HepG2 (cell line): Measurements from ENCODE around the gene SRGAP3. TPM values are rescaled to one million over a fixed set of nuclear protein-coding genes. Genes with fewer than 3 reads are reported as not detected.

Source experiments
- ATAC-seq: fragments of 200-7000 bp; cut with Tn5 transposase; 3 replicates; pipeline ENCODE4 v1.9.1; 2020; ENCODE audit warnings: mild to moderate bottlenecking, moderate library complexity
- BruUV-seq: library from RNA; stranded (reverse); fragments of 400-500 nt; replicated peaks from 2 replicates; lab custom pipeline; 2021; lab: Mats Ljungman, UMichigan
- CTCF ChIA-PET: fragments of 300-600 bp; formaldehyde crosslinking; extraction: SDS; loops from one replicate; lab custom pipeline; 2021; ENCODE audit warnings: low total read pairs, inconsistent platforms, low intra/inter-chr PET ratio; lab: Yijun Ruan, JAX
- POLR2A ChIA-PET: fragments of 350-600 bp; sonication (Branson Sonifier 250); formaldehyde crosslinking; loops from one replicate; lab custom pipeline; 2020; ENCODE audit warnings: antibody characterized with exemption, inconsistent platforms; lab: Yijun Ruan, JAX
- DNase-seq: peaks from one replicate; pipeline ENCODE4 v3.0.0-alpha.2; 2015; ENCODE audit warnings: low spot score
- FAIRE-seq: peaks from 3 replicates; lab custom pipeline; 2011; peaks lifted over from hg19 to GRCh38; lab: Jason Lieb, UNC
- H2AFZ ChIP-seq: one replicate; pipeline ENCODE4 v1.6.1; 2011; ENCODE audit warnings: low read length, inconsistent platforms
- H3K27ac ChIP-seq: fragments of 300-600 bp; 3 replicates; pipeline ENCODE4 v1.8.0; 2011; ENCODE audit warnings: mixed run types, mild to moderate bottlenecking, mixed read lengths, low read length, inconsistent platforms; ENCODE audit not compliant: insufficient read depth; ENCODE audit errors: extremely low read length
- H3K27me3 ChIP-seq, 2 experiments: fragments of 200-600 bp in 1 of 2; 2 replicates in 1 of 2; 3 replicates in 1 of 2; pipeline versions ENCODE4 v1.6.0 to v1.8.0; 2011; ENCODE audit warnings: low read length in 2 of 2, mild to moderate bottlenecking in 2 of 2, moderate library complexity in 2 of 2, inconsistent platforms in 1 of 2; ENCODE audit not compliant: insufficient read depth in 2 of 2, control insufficient read depth in 1 of 2
- H3K36me3 ChIP-seq, 2 experiments: fragments of 200-600 bp in 1 of 2; replicated peaks in 1 of 2; 2 replicates in 1 of 2; 3 replicates in 1 of 2; pipeline versions ENCODE4 v1.5.1 to v1.8.0; 2011; ENCODE audit warnings: low read length in 2 of 2, inconsistent platforms in 1 of 2; ENCODE audit not compliant: insufficient read depth in 2 of 2, control insufficient read depth in 1 of 2
- H3K4me1 ChIP-seq: 2 replicates; pipeline ENCODE4 v1.5.1; 2012; ENCODE audit warnings: low read length, inconsistent platforms; ENCODE audit not compliant: insufficient read depth
- H3K4me2 ChIP-seq: 2 replicates; pipeline ENCODE4 v1.6.0; 2011; ENCODE audit warnings: low read depth, low read length, inconsistent platforms
- H3K4me3 ChIP-seq, 3 experiments: fragments of 200-600 bp in 1 of 3; sonication (generic), shearing (Covaris generic) in 1 of 3; replicated peaks in 1 of 3; 2 replicates each; pipeline ENCODE4 v1.5.1; 2011 to 2016; ENCODE audit warnings: low read length in 3 of 3, inconsistent platforms in 2 of 3, low read depth in 2 of 3, mild to moderate bottlenecking in 2 of 3, control low read depth in 1 of 3, mixed read lengths in 1 of 3; ENCODE audit not compliant: insufficient read depth in 1 of 3
- H3K79me2 ChIP-seq: one replicate; pipeline ENCODE4 v1.6.1; 2011; ENCODE audit warnings: low read length, inconsistent platforms; ENCODE audit not compliant: insufficient read depth
- H3K9ac ChIP-seq: 2 replicates; pipeline ENCODE4 v1.6.0; 2011; ENCODE audit warnings: mild to moderate bottlenecking, low read depth, low read length, inconsistent platforms; ENCODE audit not compliant: insufficient read depth
- H3K9me3 ChIP-seq: 2 replicates; pipeline ENCODE4 v1.5.1; 2012; ENCODE audit warnings: mild to moderate bottlenecking, low read length
- H4K20me1 ChIP-seq: 2 replicates; pipeline ENCODE4 v1.6.0; 2011; ENCODE audit warnings: inconsistent platforms, mild to moderate bottlenecking, low read length, moderate library complexity; ENCODE audit not compliant: insufficient read depth
- AKAP8 ChIP-seq: sonication (generic); formaldehyde crosslinking; IDR thresholded peaks from 2 replicates; pipeline ENCODE4 v1.5.1; 2020; ENCODE audit warnings: mild to moderate bottlenecking, missing genetic modification reagents
- AKNA ChIP-seq: sonication (generic); formaldehyde crosslinking; IDR thresholded peaks from 2 replicates; pipeline ENCODE4 v1.4.0; 2020; ENCODE audit warnings: missing genetic modification reagents, borderline replicate concordance
- ARID3A ChIP-seq: IDR thresholded peaks from 2 replicates; pipeline ENCODE4 v1.6.1; 2012; ENCODE audit warnings: low read depth, low read length, improper control_type of control experiment
- ATF6 ChIP-seq: sonication (generic); formaldehyde crosslinking; conservative IDR thresholded peaks from 2 replicates; pipeline ENCODE4 v1.4.0; 2020; ENCODE audit warnings: missing genetic modification reagents
- CHD4 ChIP-seq: fragments of 200-600 bp; sonication (generic); IDR thresholded peaks from 2 replicates; pipeline ENCODE4 v1.7.0; 2017; ENCODE audit warnings: mild to moderate bottlenecking, low read length, borderline replicate concordance
- ETS1 ChIP-seq: sonication (generic); formaldehyde crosslinking; IDR thresholded peaks from 2 replicates; pipeline ENCODE4 v1.4.0; 2020; ENCODE audit warnings: missing genetic modification reagents
- MLX ChIP-seq: IDR thresholded peaks from 2 replicates; pipeline ENCODE4 v1.6.1; 2016
- PPARG ChIP-seq: conservative IDR thresholded peaks from 2 replicates; pipeline ENCODE4 v1.6.1; 2016; ENCODE audit warnings: missing biosample characterization, missing genetic modification reagents
- ZNF24 ChIP-seq: fragments of 450-650 bp; IDR thresholded peaks from 2 replicates; pipeline ENCODE4 v1.6.1; 2017; ENCODE audit warnings: antibody characterized with exemption, mild to moderate bottlenecking
- ZNF747 ChIP-seq: sonication (generic); formaldehyde crosslinking; IDR thresholded peaks from 2 replicates; pipeline ENCODE4 v1.8.1; 2023; ENCODE audit warnings: missing genetic modification reagents, mild to moderate bottlenecking, borderline replicate concordance
- ZSCAN5A ChIP-seq: sonication (generic); formaldehyde crosslinking; IDR thresholded peaks from 2 replicates; pipeline ENCODE4 v1.8.0; 2022; ENCODE audit warnings: mild to moderate bottlenecking, missing genetic modification reagents, borderline replicate concordance
- WGBS: methylation state at CpG from one replicate; pipeline ENCODE4 v1.1.6; 2017; ENCODE audit warnings: low lambda C conversion rate; 5-methylcytosine and 5-hydroxymethylcytosine counted together
- in situ Hi-C: cut with HindIII; loops from 2 replicates; pipeline ENCODE4 v1.10.0; 2017; ENCODE audit warnings: low pct_unique_long_range_greater_than_20kb; ENCODE audit not compliant: extremely low pct_ligation_motif_present
- intact Hi-C: fragments of 100-400 bp; cut with micrococcal nuclease; formaldehyde crosslinking; loops from one replicate; pipeline ENCODE4 v1.10.0; 2022; ENCODE audit not compliant: unreplicated experiment
- polyA plus RNA-seq, 8 experiments: library from polyadenylated mRNA; depleted of rRNA in 3 of 8; stranded (reverse) in 7 of 8; unstranded in 1 of 8; fragments of >200 nt; fragmentation: Illumina TruSeq in 4 of 8; extraction: Trizol in 4 of 8; gene quantifications; 2 replicates each; pipeline versions ENCODE4 v1.2.1 to v1.2.3, GENCODE V29; 2011 to 2016; ENCODE audit warnings: low read depth in 4 of 8, missing spikeins in 1 of 8, mixed read lengths in 1 of 8; ENCODE audit not compliant: insufficient read depth in 1 of 8
- total RNA-seq, 5 experiments: library from RNA; depleted of rRNA; stranded (reverse); fragments of >200 nt; fragmentation: Illumina TruSeq; extraction: Trizol; gene quantifications; 2 replicates each; pipeline ENCODE4 v1.2.3, GENCODE V29; 2016; ENCODE audit warnings: low read depth in 1 of 5

Gene SRGAP3
- total and polyA plus RNA-seq, 2 of the 13 experiments (the other 11 are each of a cell fraction or from before 2014, with no cell fraction given), result 1.2 to 1.4 TPM

- CTCF ChIA-PET, result no interaction called here
- FAIRE-seq, result no peak
- TF ChIP-seq MLX (CRISPR knock-in tag) (no peak), AKNA (CRISPR knock-in tag) (no peak), ZSCAN5A (CRISPR knock-in tag) (no peak), ATF6 (no peak), PPARG (no peak), ZNF24 (no peak), ZNF747 (CRISPR knock-in tag) (no peak), ETS1 (CRISPR knock-in tag) (no peak), CHD4 (no peak), AKAP8 (CRISPR knock-in tag) (no peak), ARID3A (no peak)
Observed at GRCh38 chr3:9007928-9008327, 241.5 kb downstream of the SRGAP3 start.

More at GRCh38 chr3:9007928-9008327, 241.5 kb downstream of the SRGAP3 start:
- no peaks in the 10 kb centered on the region for H3K79me2 ChIP-seq
- H3K9ac ChIP-seq, result no peak overlapping the region
- no TSS peak for BruUV-seq
- POLR2A ChIA-PET, result no interaction called here
- H3K9me3 ChIP-seq, result no peaks in the 10 kb centered on the region
- in situ Hi-C loops, result no loop called here
- DNase-seq (no peak), ATAC-seq (no peak)
- no peak overlapping the region for H3K27ac ChIP-seq
- H4K20me1 ChIP-seq, result no peaks in the 10 kb centered on the region
- peaks cover 9% of the 10 kb centered on the region for H3K4me1 ChIP-seq
- 0 out of 5 replicates have a peak, but pooled peaks cover 0 to 3% of the 10 kb centered on the region in 2 experiments for H3K27me3 ChIP-seq
- intact Hi-C loops, result no loop called here
- H2AFZ ChIP-seq, result no peak overlapping the region
- 16% methylated on average over 2 of the region's 2 CpGs for WGBS
- no peaks in the 10 kb centered on the region for H3K36me3 ChIP-seq
- no peak overlapping the region for H3K4me2 ChIP-seq
- H3K4me3 ChIP-seq, result no peak overlapping the region
